T-helper 2 cell treated with Interferon-gamma antibody and Interleukin-4, amounts not matched to agents 100 ng/mL and 5 ng/mL, for 36 hours (primary cell): ENCODE measurements around the gene KCNK1. TPM values are rescaled to one million over a fixed set of nuclear protein-coding genes. Genes with fewer than 3 reads are reported as not detected.

Experiments used
- intact Hi-C: fragments of 100-400 bp; cut with micrococcal nuclease; formaldehyde crosslinking; loops from one replicate; pipeline ENCODE4 v1.15.1; 2023
- total RNA-seq: library from RNA; stranded (reverse); gene quantifications from 2 replicates; pipeline ENCODE4 v1.2.3, GENCODE V29; 2022

Gene KCNK1
- 6.0 and 6.8 TPM in 2 replicates for total RNA-seq

- intact Hi-C loops: loop anchor here (1.0 kb wide), 1 partner anchor 14 kb away; no protein-coding TSS in a partner anchor
Measured at GRCh38 chr1:233613252-233614172, at the start of gene KCNK1. Gene KCNK1, plus strand, starts transcription at chr1:233614106. Its CDS starts 66 bp downstream, at chr1:233614172.

- intact Hi-C loops: no loop called here
Measured at GRCh38 chr1:233565313-233565712, 48.6 kb upstream of the KCNK1 start.

- intact Hi-C loops: no loop called here
Measured at GRCh38 chr1:233566886-233567285, 47.0 kb upstream of the KCNK1 start.

- intact Hi-C loops: no loop called here
Measured at GRCh38 chr1:233569636-233570035, 44.3 kb upstream of the KCNK1 start.

GRCh38 chr1:233570216-233570615, 43.7 kb upstream of the KCNK1 start:
- intact Hi-C loops: no loop called here

GRCh38 chr1:233570706-233571105, 43.2 kb upstream of the KCNK1 start:
- intact Hi-C loops: no loop called here

GRCh38 chr1:233572896-233573295, 41.0 kb upstream of the KCNK1 start:
- intact Hi-C loops: no loop called here

- intact Hi-C loops: no loop called here
Measured at GRCh38 chr1:233575450-233575849, 38.5 kb upstream of the KCNK1 start.

GRCh38 chr1:233582439-233582838, 31.5 kb upstream of the KCNK1 start:
- intact Hi-C loops: no loop called here

- intact Hi-C loops: no loop called here
Measured at GRCh38 chr1:233584376-233584775, 29.5 kb upstream of the KCNK1 start.

GRCh38 chr1:233584931-233585330, 29.0 kb upstream of the KCNK1 start:
- intact Hi-C loops: no loop called here

GRCh38 chr1:233586301-233586700, 27.6 kb upstream of the KCNK1 start:
- intact Hi-C loops: no loop called here

- intact Hi-C loops: no loop called here
Measured at GRCh38 chr1:233587196-233587595, 26.7 kb upstream of the KCNK1 start.

- intact Hi-C loops: no loop called here
Measured at GRCh38 chr1:233587958-233588799, 25.7 kb upstream of the KCNK1 start.

GRCh38 chr1:233597489-233597901, 16.4 kb upstream of the KCNK1 start:
- intact Hi-C loops: loop anchor here (5.0 kb wide), 1 partner anchor 70 kb away; no protein-coding TSS in a partner anchor

- intact Hi-C loops: loop anchor here (1.0 to 5.0 kb wide), 2 partner anchors 15 to 68 kb away; partner anchors contain the start of gene KCNK1
Measured at GRCh38 chr1:233598891-233599541, 14.9 kb upstream of the KCNK1 start.

GRCh38 chr1:233599542-233600073, 14.3 kb upstream of the KCNK1 start:
- intact Hi-C loops: loop anchor here (1.0 to 5.0 kb wide), 2 partner anchors 15 to 68 kb away; partner anchors contain the start of gene KCNK1

GRCh38 chr1:233600488-233600887, 13.4 kb upstream of the KCNK1 start:
- intact Hi-C loops: no loop called here

GRCh38 chr1:233603478-233603877, 10.4 kb upstream of the KCNK1 start:
- intact Hi-C loops: no loop called here

GRCh38 chr1:233605205-233605604, 8.7 kb upstream of the KCNK1 start:
- intact Hi-C loops: no loop called here

- intact Hi-C loops: no loop called here
Measured at GRCh38 chr1:233606813-233607212, 7.1 kb upstream of the KCNK1 start.
